Fibroblast of pulmonary artery (primary cell): ENCODE data around the gene DNAJC17.
A peak's percentile ranks its signal among the peaks of the same experiment; 100 is the strongest.

Source experiments
- DNase-seq: peaks from one replicate; pipeline ENCODE4 v3.0.0-alpha.2; 2010; ENCODE audit warnings: low read depth
- H3K4me3 ChIP-seq: replicated peaks from 2 replicates; pipeline ENCODE4 v1.5.1; 2011; ENCODE audit warnings: low read depth, mild to moderate bottlenecking, control low read depth, low read length, moderate library complexity
- TF ChIP-seq, protein P1 (sequence below): IDR thresholded peaks from 2 replicates; pipeline ENCODE4 v1.5.1; 2011; ENCODE audit warnings: mild to moderate bottlenecking, control low read depth, low read length, inconsistent platforms; ENCODE audit errors: missing control alignments

Gene DNAJC17

GRCh38 chr15:40743921-40744814 is 63.1 kb downstream of the DNAJC17 start:
- H3K4me3 ChIP-seq = no peak overlapping the region
- DNase-seq = peak; percentile 80
- TF ChIP-seq, protein P1, sequence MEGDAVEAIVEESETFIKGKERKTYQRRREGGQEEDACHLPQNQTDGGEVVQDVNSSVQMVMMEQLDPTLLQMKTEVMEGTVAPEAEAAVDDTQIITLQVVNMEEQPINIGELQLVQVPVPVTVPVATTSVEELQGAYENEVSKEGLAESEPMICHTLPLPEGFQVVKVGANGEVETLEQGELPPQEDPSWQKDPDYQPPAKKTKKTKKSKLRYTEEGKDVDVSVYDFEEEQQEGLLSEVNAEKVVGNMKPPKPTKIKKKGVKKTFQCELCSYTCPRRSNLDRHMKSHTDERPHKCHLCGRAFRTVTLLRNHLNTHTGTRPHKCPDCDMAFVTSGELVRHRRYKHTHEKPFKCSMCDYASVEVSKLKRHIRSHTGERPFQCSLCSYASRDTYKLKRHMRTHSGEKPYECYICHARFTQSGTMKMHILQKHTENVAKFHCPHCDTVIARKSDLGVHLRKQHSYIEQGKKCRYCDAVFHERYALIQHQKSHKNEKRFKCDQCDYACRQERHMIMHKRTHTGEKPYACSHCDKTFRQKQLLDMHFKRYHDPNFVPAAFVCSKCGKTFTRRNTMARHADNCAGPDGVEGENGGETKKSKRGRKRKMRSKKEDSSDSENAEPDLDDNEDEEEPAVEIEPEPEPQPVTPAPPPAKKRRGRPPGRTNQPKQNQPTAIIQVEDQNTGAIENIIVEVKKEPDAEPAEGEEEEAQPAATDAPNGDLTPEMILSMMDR = peak; percentile 35

- no peak for DNase-seq
- no peak overlapping the region for H3K4me3 ChIP-seq
- TF ChIP-seq, protein P1 = no peak
Measured at GRCh38 chr15:40743485-40743901, 63.8 kb downstream of the DNAJC17 start.

- TF ChIP-seq, protein P1 = no peak
- H3K4me3 ChIP-seq = no peak overlapping the region
- no peak for DNase-seq
Measured at GRCh38 chr15:40739854-40740253, 67.4 kb downstream of the DNAJC17 start.

DNA sequence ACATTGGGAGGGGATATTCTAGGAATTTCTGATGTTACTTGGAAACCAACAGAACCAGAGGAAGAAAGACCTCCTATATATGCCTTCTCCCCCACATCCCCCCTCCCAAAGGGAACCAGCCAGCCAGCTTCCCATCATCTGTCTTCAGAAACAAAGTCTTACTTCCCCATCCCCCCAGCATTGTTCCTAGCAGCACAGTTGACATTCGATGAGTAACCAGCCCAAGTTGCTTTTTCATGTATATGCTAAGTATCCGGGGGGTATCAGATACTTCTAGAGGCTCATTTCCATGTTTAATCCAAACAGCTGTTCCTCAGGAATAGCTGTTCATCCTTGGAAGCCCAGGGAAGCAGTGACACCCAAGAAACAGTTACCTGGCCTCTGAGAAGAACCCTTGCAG is 68.2 kb downstream of the DNAJC17 start:
- DNase-seq = no peak
- TF ChIP-seq, protein P1 = no peak
- no peak overlapping the region for H3K4me3 ChIP-seq

- TF ChIP-seq, protein P1 = no peak
- DNase-seq = no peak
- no peak overlapping the region for H3K4me3 ChIP-seq
Measured at GRCh38 chr15:40737048-40737447, 70.2 kb downstream of the DNAJC17 start.

- no peak overlapping the region for H3K4me3 ChIP-seq
- no peak for DNase-seq
- TF ChIP-seq, protein P1 = no peak
Measured at GRCh38 chr15:40736575-40736974, 70.7 kb downstream of the DNAJC17 start.

- peak; percentile 35 for DNase-seq
- H3K4me3 ChIP-seq = no peak overlapping the region
- TF ChIP-seq, protein P1 = no peak
Measured at GRCh38 chr15:40731034-40731433, 76.2 kb downstream of the DNAJC17 start.
